K562 (cell line): ENCODE measurements around the gene EXOG. TPM values are rescaled to one million over a fixed set of nuclear protein-coding genes. Genes with fewer than 3 reads are reported as not detected.
A peak's percentile ranks its signal among the peaks of the same experiment; 100 is the strongest.

Source experiments
- CREB1 ChIP-seq, 2 experiments: sonication (generic) in 1 of 2; formaldehyde crosslinking in 1 of 2; IDR thresholded peaks; 2 replicates each; pipeline versions ENCODE4 v1.6.1 to v1.8.0; 2012 to 2022; ENCODE audit warnings: inconsistent platforms in 1 of 2, mild to moderate bottlenecking in 1 of 2, missing genetic modification reagents in 1 of 2, moderate library complexity in 1 of 2
- FOXM1 ChIP-seq, 2 experiments: fragments of 450-650 bp in 1 of 2; sonication (generic) in 1 of 2; formaldehyde crosslinking in 1 of 2; IDR thresholded peaks; 2 replicates each; pipeline versions ENCODE4 v1.6.1 to v1.9.0; 2017 to 2022; ENCODE audit warnings: low read depth in 2 of 2, mild to moderate bottlenecking in 2 of 2, missing genetic modification reagents in 1 of 2, moderate library complexity in 1 of 2
- NFIX ChIP-seq: fragments of 250-450 bp; sonication (Bioruptor Pico); IDR thresholded peaks from 2 replicates; pipeline ENCODE4 v1.4.0; 2020; ENCODE audit warnings: low read depth, mild to moderate bottlenecking, moderate library complexity
- NFXL1 ChIP-seq: fragments of 450-650 bp; formaldehyde crosslinking; IDR thresholded peaks from 2 replicates; pipeline ENCODE4 v1.4.0; 2021; ENCODE audit warnings: mild to moderate bottlenecking
- NR2C2 ChIP-seq, 2 experiments: fragments of 200-800 bp in 1 of 2; sonication (Bioruptor generic) in 1 of 2; sonication (generic) in 1 of 2; formaldehyde crosslinking in 1 of 2; IDR thresholded peaks; 2 replicates each; pipeline versions ENCODE4 v1.6.1 to v1.8.0; 2016 to 2022; ENCODE audit warnings: mild to moderate bottlenecking in 1 of 2, missing compliant biosample characterization in 1 of 2, missing genetic modification characterization in 1 of 2, missing genetic modification reagents in 1 of 2
- TBL1XR1 ChIP-seq, 2 experiments: IDR thresholded peaks; 2 replicates each; pipeline ENCODE4 v1.6.1; 2012; ENCODE audit warnings: improper control_type of control experiment in 2 of 2, low read length in 2 of 2, mild to moderate bottlenecking in 1 of 2
- TGIF2 ChIP-seq: sonication (generic); formaldehyde crosslinking; IDR thresholded peaks from 2 replicates; pipeline ENCODE4 v1.8.1; 2022; ENCODE audit warnings: mild to moderate bottlenecking, missing genetic modification reagents, moderate library complexity
- ZC3H4 ChIP-seq: sonication (generic); formaldehyde crosslinking; IDR thresholded peaks from 2 replicates; pipeline ENCODE4 v1.9.0; 2021; ENCODE audit warnings: missing genetic modification reagents, borderline replicate concordance
- ZNF253 ChIP-seq: fragments of 250-450 bp; sonication (Bioruptor Pico); conservative IDR thresholded peaks from 2 replicates; pipeline ENCODE4 v1.6.1; 2021; ENCODE audit warnings: mild to moderate bottlenecking
- ZNF431 ChIP-seq: sonication (generic); formaldehyde crosslinking; IDR thresholded peaks from 2 replicates; pipeline ENCODE4 v1.8.0; 2022; ENCODE audit warnings: mild to moderate bottlenecking, missing genetic modification reagents
- ZNF77 ChIP-seq: fragments of 250-450 bp; sonication (Bioruptor Pico); IDR thresholded peaks from 2 replicates; pipeline ENCODE4 v1.5.0; 2020
- polyA plus RNA-seq, 8 experiments: library from polyadenylated mRNA; depleted of rRNA in 4 of 8; stranded (reverse) in 5 of 8; unstranded in 3 of 8; fragments of >200 nt; fragmentation: Nextera tagmentation in 2 of 8; fragmentation: Illumina TruSeq in 1 of 8; extraction: Ambion mirVana in 2 of 8; extraction: Trizol in 1 of 8; gene quantifications; 2 replicates each; pipeline versions ENCODE4 v1.2.1 to v1.2.3, GENCODE V29; 2011 to 2014; ENCODE audit warnings: inconsistent platforms in 1 of 8, missing spikeins in 1 of 8
- total RNA-seq, 7 experiments: library from RNA; depleted of rRNA in 6 of 7; stranded (reverse); fragments of >200 nt in 6 of 7; fragmentation: Illumina TruSeq in 2 of 7; extraction: Trizol in 2 of 7; gene quantifications; 2 replicates each; pipeline versions ENCODE4 v1.2.1 to v1.2.3, GENCODE V29; 2011 to 2021; ENCODE audit warnings: low replicate concordance in 1 of 7
- TF ChIP-seq, protein P1 (sequence below): fragments of 450-650 bp; IDR thresholded peaks from 2 replicates; pipeline ENCODE4 v1.6.1; 2018; ENCODE audit warnings: mild to moderate bottlenecking, low read depth; ENCODE audit not compliant: partially characterized antibody
- TF ChIP-seq, protein P2 (sequence below): fragments of 250-450 bp; sonication (Bioruptor Pico); IDR thresholded peaks from 2 replicates; pipeline ENCODE4 v1.8.0; 2021; ENCODE audit warnings: moderate library complexity, mild to moderate bottlenecking, inconsistent platforms
- TF ChIP-seq, protein P3 (sequence below): sonication (generic); formaldehyde crosslinking; IDR thresholded peaks from 2 replicates; pipeline ENCODE4 v1.4.0; 2020; ENCODE audit warnings: mild to moderate bottlenecking, missing genetic modification reagents

EXOG gene
- total and polyA plus RNA-seq, 9 of the 15 experiments (the other 6 are each of a cell fraction or from before 2014, with no cell fraction given), result 10.8 to 21.7 (median 14.8) TPM

DNA sequence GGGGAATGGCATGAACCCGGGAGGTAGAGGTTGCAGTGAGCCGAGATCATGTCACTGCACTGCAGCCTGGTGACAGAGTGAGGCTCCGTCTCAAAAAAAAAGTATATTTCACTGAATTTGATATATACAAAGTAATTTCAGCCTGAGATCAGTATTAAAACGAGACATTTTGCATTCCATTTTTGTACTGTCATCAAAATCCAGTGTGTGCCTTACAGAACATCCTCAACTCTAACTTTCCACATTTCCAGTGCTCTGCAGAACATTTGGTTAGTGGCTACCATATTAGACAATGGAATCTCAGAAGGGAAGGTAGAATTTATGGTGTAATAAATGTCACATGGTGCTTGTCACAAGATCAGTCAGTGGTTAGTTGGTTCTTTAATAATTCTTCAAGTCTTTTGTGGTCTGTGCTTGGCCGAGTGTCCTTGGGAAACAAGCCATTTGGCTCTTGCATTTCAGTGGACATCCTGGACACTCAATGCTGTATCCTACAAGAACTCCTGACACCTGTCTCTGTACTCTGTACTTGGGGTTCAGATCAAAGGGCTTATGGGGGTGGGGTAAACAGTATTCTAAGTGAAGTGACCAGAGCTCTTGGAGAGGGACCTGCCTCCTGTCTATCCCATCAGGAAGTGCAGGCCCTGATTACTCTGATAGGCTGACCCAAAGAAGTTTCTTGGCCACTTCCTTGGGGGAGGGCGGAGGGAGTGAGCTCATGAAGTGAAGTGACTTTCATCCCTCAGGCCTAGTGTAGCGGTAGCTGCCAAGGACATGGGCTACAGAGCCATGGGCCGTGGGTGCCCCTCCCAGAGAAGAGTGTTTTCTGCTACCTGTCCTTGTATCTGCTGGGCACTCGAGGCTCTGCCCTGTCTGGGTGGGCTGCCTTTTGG, 38.8 kb upstream of the EXOG start (continued):
- TF ChIP-seq, protein P1, sequence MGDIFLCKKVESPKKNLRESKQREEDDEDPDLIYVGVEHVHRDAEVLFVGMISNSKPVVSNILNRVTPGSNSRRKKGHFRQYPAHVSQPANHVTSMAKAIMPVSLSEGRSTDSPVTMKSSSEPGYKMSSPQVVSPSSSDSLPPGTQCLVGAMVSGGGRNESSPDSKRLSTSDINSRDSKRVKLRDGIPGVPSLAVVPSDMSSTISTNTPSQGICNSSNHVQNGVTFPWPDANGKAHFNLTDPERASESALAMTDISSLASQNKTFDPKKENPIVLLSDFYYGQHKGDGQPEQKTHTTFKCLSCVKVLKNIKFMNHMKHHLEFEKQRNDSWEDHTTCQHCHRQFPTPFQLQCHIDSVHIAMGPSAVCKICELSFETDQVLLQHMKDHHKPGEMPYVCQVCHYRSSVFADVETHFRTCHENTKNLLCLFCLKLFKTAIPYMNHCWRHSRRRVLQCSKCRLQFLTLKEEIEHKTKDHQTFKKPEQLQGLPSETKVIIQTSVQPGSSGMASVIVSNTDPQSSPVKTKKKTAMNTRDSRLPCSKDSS, result no peak
- TF ChIP-seq CREB1 (IDR thresholded peaks at IDR 0.05) (no peak), CREB1 (CRISPR knock-in tag; IDR thresholded peaks at IDR 0.05) (no peak), TBL1XR1 (IDR thresholded peaks at IDR 0.05; ENCODE audit: low read length in 2 of 2) (no peak), ZNF431 (CRISPR knock-in tag) (no peak), FOXM1 (IDR thresholded peaks at IDR 0.05; ENCODE audit: low read depth) (no peak), FOXM1 (CRISPR knock-in tag; IDR thresholded peaks at IDR 0.05; ENCODE audit: low read depth) (no peak), ZNF253 (CRISPR knock-in tag) (no peak), ZNF77 (CRISPR knock-in tag) (no peak), NFIX (CRISPR knock-in tag) (no peak), ZC3H4 (no peak), TGIF2 (CRISPR knock-in tag) (no peak), NFXL1 (CRISPR knock-in tag) (no peak), NR2C2 (CRISPR knock-in tag; IDR thresholded peaks at IDR 0.05) (0 out of 2 replicates have a peak, but pooled peaks have one; percentile 31), NR2C2 (tag; IDR thresholded peaks at IDR 0.05) (no peak; the same call in 1 of the 2 replicates)
- TF ChIP-seq, protein P2, sequence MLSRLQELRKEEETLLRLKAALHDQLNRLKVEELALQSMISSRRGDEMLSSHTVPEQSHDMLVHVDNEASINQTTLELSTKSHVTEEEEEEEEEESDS (CRISPR knock-in tag), result no peak
- TF ChIP-seq, protein P3, sequence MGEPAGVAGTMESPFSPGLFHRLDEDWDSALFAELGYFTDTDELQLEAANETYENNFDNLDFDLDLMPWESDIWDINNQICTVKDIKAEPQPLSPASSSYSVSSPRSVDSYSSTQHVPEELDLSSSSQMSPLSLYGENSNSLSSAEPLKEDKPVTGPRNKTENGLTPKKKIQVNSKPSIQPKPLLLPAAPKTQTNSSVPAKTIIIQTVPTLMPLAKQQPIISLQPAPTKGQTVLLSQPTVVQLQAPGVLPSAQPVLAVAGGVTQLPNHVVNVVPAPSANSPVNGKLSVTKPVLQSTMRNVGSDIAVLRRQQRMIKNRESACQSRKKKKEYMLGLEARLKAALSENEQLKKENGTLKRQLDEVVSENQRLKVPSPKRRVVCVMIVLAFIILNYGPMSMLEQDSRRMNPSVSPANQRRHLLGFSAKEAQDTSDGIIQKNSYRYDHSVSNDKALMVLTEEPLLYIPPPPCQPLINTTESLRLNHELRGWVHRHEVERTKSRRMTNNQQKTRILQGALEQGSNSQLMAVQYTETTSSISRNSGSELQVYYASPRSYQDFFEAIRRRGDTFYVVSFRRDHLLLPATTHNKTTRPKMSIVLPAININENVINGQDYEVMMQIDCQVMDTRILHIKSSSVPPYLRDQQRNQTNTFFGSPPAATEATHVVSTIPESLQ (CRISPR knock-in tag), result no peak
